GM18519 (cell line): ENCODE data around the gene GMPR2.
A peak's percentile ranks its signal among the peaks of the same experiment; 100 is the strongest.
"Not testable (repeated sequence)": the region's sequence is repeated elsewhere in the genome, so short reads cannot be mapped to it uniquely, and the experiment has no call there.

Experiments
- ATAC-seq: cut with Tn5 transposase; IDR thresholded peaks from one replicate; pipeline ENCODE4 v1.9.1; 2021; ENCODE audit warnings: mild to moderate bottlenecking, moderate library complexity; ENCODE audit not compliant: unreplicated experiment, low FRiP score

The GMPR2 gene

GRCh38 chr14:24226473-24226872, 6.3 kb upstream of the GMPR2 start:
- no peak for ATAC-seq

GRCh38 chr14:24228902-24229301, 3.8 kb upstream of the GMPR2 start:
- ATAC-seq: no peak

- ATAC-seq: no peak
Observed at GRCh38 chr14:24231263-24232120, 1.2 kb upstream of the GMPR2 start.

GRCh38 chr14:24232121-24232644, 546 bp upstream of the GMPR2 start, which contains the start of gene NEDD8:
Gene NEDD8 (minus strand): TSS chr14:24232367. CDS start chr14:24232267, 100 bp downstream.
- peak; percentile 61 for ATAC-seq

GRCh38 chr14:24233538-24233866, 773 bp downstream of the GMPR2 start:
- ATAC-seq: no peak

GRCh38 chr14:24234095-24235005, 1.6 kb downstream of the GMPR2 start:
- no peak for ATAC-seq

- ATAC-seq: no peak
Observed at GRCh38 chr14:24235804-24236688, 3.3 kb downstream of the GMPR2 start.

GRCh38 chr14:24236689-24237462, 4.1 kb downstream of the GMPR2 start:
- no peak for ATAC-seq

- no peak for ATAC-seq
Observed at GRCh38 chr14:24237463-24237955, 4.8 kb downstream of the GMPR2 start.

- no peak for ATAC-seq
Observed at GRCh38 chr14:24238123-24238522, 5.4 kb downstream of the GMPR2 start.

GRCh38 chr14:24238527-24239037, 5.9 kb downstream of the GMPR2 start:
- no peak for ATAC-seq

- no peak for ATAC-seq
Observed at GRCh38 chr14:24240110-24240918, 7.6 kb downstream of the GMPR2 start.

GRCh38 chr14:24241829-24242443, 9.2 kb downstream of the GMPR2 start:
- ATAC-seq: peak; percentile 59

GRCh38 chr14:24243336-24243836, 10.7 kb downstream of the GMPR2 start:
- no peak for ATAC-seq

GRCh38 chr14:24245350-24245749, 12.6 kb downstream of the GMPR2 start:
- not testable (repeated sequence) for ATAC-seq

GRCh38 chr14:24246765-24247212, 14.1 kb downstream of the GMPR2 start:
- ATAC-seq: no peak

- no peak for ATAC-seq
Observed at GRCh38 chr14:24247422-24247821, 14.7 kb downstream of the GMPR2 start.
